K562 (cell line): ENCODE measurements around the gene HCN3. TPM values are rescaled to one million over a fixed set of nuclear protein-coding genes. Genes with fewer than 3 reads are reported as not detected.
A peak's percentile ranks its signal among the peaks of the same experiment; 100 is the strongest.

ENCODE experiments used
- CLOCK ChIP-seq: fragments of 250-450 bp; sonication (Bioruptor Pico); IDR thresholded peaks from 2 replicates; pipeline ENCODE4 v1.4.0; 2020; ENCODE audit warnings: mild to moderate bottlenecking, moderate library complexity, borderline replicate concordance
- CTCFL ChIP-seq: IDR thresholded peaks from 2 replicates; pipeline ENCODE4 v1.6.1; 2011; ENCODE audit warnings: borderline replicate concordance, low read depth, mild to moderate bottlenecking, moderate library complexity, low read length; ENCODE audit not compliant: insufficient read depth, poor library complexity, severe bottlenecking
- ERF ChIP-seq: fragments of 450-650 bp; formaldehyde crosslinking; IDR thresholded peaks from 2 replicates; pipeline ENCODE4 v1.4.0; 2020; ENCODE audit warnings: mild to moderate bottlenecking, mixed read lengths
- HEY1 ChIP-seq: fragments of 250-450 bp; sonication (Bioruptor Pico); IDR thresholded peaks from 2 replicates; pipeline ENCODE4 v1.5.0; 2020; ENCODE audit warnings: mild to moderate bottlenecking, moderate library complexity, borderline replicate concordance
- MECOM ChIP-seq: fragments of 250-450 bp; sonication (Bioruptor Pico); IDR thresholded peaks from 2 replicates; pipeline ENCODE4 v1.8.0; 2022; ENCODE audit warnings: inconsistent platforms
- NCOA2 ChIP-seq, 2 experiments: fragments of 450-650 bp; IDR thresholded peaks; 2 replicates each; pipeline ENCODE4 v1.6.1; 2018; ENCODE audit warnings: mild to moderate bottlenecking in 2 of 2, moderate library complexity in 1 of 2; ENCODE audit not compliant: partially characterized antibody in 2 of 2
- NRF1 ChIP-seq, 2 experiments: fragments of 450-650 bp; IDR thresholded peaks in 1 of 2; conservative IDR thresholded peaks in 1 of 2; 2 replicates each; pipeline ENCODE4 v1.6.1; 2014; ENCODE audit warnings: mild to moderate bottlenecking in 2 of 2
- PML ChIP-seq: IDR thresholded peaks from 2 replicates; pipeline ENCODE4 v1.6.1; 2012; ENCODE audit warnings: low read length, inconsistent platforms
- STAT5B ChIP-seq: fragments of 250-450 bp; sonication (Bioruptor Pico); IDR thresholded peaks from 2 replicates; pipeline ENCODE4 v1.8.0; 2021; ENCODE audit warnings: mild to moderate bottlenecking, inconsistent platforms
- ZC3H11A ChIP-seq: IDR thresholded peaks from 2 replicates; pipeline ENCODE4 v1.6.1; 2012; ENCODE audit warnings: low read depth, low read length, improper control_type of control experiment
- ZNF197 ChIP-seq: fragments of 200-800 bp; sonication (Bioruptor generic); IDR thresholded peaks from 2 replicates; pipeline ENCODE4 v1.6.1; 2016; ENCODE audit warnings: low read depth, missing genetic modification characterization, missing compliant biosample characterization
- ZNF224 ChIP-seq: sonication (generic); formaldehyde crosslinking; IDR thresholded peaks from 2 replicates; pipeline ENCODE4 v1.8.0; 2022; ENCODE audit warnings: mild to moderate bottlenecking, missing genetic modification reagents
- ZNF699 ChIP-seq: fragments of 250-450 bp; sonication (Bioruptor Pico); IDR thresholded peaks from 2 replicates; pipeline ENCODE4 v1.8.0; 2021; ENCODE audit warnings: mild to moderate bottlenecking, moderate library complexity; ENCODE audit not compliant: insufficient replicate concordance
- polyA plus RNA-seq, 8 experiments: library from polyadenylated mRNA; depleted of rRNA in 4 of 8; stranded (reverse) in 5 of 8; unstranded in 3 of 8; fragments of >200 nt; fragmentation: Nextera tagmentation in 2 of 8; fragmentation: Illumina TruSeq in 1 of 8; extraction: Ambion mirVana in 2 of 8; extraction: Trizol in 1 of 8; gene quantifications; 2 replicates each; pipeline versions ENCODE4 v1.2.1 to v1.2.3, GENCODE V29; 2011 to 2014; ENCODE audit warnings: inconsistent platforms in 1 of 8, missing spikeins in 1 of 8
- total RNA-seq, 7 experiments: library from RNA; depleted of rRNA in 6 of 7; stranded (reverse); fragments of >200 nt in 6 of 7; fragmentation: Illumina TruSeq in 2 of 7; extraction: Trizol in 2 of 7; gene quantifications; 2 replicates each; pipeline versions ENCODE4 v1.2.1 to v1.2.3, GENCODE V29; 2011 to 2021; ENCODE audit warnings: low replicate concordance in 1 of 7
- TF ChIP-seq, protein P1 (sequence below): sonication (generic); formaldehyde crosslinking; IDR thresholded peaks from 2 replicates; pipeline ENCODE4 v1.8.1; 2023; ENCODE audit warnings: missing genetic modification reagents, mild to moderate bottlenecking, borderline replicate concordance
- TF ChIP-seq, protein P2 (sequence below), 2 experiments: IDR thresholded peaks; 2 replicates each; pipeline ENCODE4 v1.6.1; 2011; ENCODE audit warnings: borderline replicate concordance in 1 of 2, control low read depth in 1 of 2, low read depth in 1 of 2, low read length in 1 of 2, mild to moderate bottlenecking in 1 of 2, mixed read lengths in 1 of 2, moderate library complexity in 1 of 2; ENCODE audit not compliant: insufficient read depth in 1 of 2, insufficient read length in 1 of 2, poor library complexity in 1 of 2, severe bottlenecking in 1 of 2; ENCODE audit errors: extremely low read depth in 1 of 2

The HCN3 gene
- total and polyA plus RNA-seq, 9 of the 15 experiments (the other 6 are each of a cell fraction or from before 2014, with no cell fraction given): 0.91 to 9.7 (median 3.9) TPM

GRCh38 chr1:155255243-155256007, 21.8 kb upstream of the HCN3 start, which contains the start of gene ENTREP3 (continued):
- no peak for TF ChIP-seq MECOM (CRISPR knock-in tag)
- no peak for TF ChIP-seq ZC3H11A
- TF ChIP-seq CLOCK (CRISPR knock-in tag): 0 out of 2 replicates have a peak, but pooled peaks have one; percentile 45
- TF ChIP-seq, protein P1, sequence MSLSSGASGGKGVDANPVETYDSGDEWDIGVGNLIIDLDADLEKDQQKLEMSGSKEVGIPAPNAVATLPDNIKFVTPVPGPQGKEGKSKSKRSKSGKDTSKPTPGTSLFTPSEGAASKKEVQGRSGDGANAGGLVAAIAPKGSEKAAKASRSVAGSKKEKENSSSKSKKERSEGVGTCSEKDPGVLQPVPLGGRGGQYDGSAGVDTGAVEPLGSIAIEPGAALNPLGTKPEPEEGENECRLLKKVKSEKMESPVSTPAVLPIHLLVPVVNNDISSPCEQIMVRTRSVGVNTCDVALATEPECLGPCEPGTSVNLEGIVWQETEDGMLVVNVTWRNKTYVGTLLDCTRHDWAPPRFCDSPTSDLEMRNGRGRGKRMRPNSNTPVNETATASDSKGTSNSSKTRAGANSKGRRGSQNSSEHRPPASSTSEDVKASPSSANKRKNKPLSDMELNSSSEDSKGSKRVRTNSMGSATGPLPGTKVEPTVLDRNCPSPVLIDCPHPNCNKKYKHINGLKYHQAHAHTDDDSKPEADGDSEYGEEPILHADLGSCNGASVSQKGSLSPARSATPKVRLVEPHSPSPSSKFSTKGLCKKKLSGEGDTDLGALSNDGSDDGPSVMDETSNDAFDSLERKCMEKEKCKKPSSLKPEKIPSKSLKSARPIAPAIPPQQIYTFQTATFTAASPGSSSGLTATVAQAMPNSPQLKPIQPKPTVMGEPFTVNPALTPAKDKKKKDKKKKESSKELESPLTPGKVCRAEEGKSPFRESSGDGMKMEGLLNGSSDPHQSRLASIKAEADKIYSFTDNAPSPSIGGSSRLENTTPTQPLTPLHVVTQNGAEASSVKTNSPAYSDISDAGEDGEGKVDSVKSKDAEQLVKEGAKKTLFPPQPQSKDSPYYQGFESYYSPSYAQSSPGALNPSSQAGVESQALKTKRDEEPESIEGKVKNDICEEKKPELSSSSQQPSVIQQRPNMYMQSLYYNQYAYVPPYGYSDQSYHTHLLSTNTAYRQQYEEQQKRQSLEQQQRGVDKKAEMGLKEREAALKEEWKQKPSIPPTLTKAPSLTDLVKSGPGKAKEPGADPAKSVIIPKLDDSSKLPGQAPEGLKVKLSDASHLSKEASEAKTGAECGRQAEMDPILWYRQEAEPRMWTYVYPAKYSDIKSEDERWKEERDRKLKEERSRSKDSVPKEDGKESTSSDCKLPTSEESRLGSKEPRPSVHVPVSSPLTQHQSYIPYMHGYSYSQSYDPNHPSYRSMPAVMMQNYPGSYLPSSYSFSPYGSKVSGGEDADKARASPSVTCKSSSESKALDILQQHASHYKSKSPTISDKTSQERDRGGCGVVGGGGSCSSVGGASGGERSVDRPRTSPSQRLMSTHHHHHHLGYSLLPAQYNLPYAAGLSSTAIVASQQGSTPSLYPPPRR (CRISPR knock-in tag): no peak
- TF ChIP-seq ZNF699 (CRISPR knock-in tag): no peak
- TF ChIP-seq CTCFL: peak; percentile 71
- TF ChIP-seq NCOA2 (IDR thresholded peaks at IDR 0.05; ENCODE audit: partially characterized antibody in 2 of 2): no peak
- no peak for TF ChIP-seq PML
- peak; percentile 53 to 56 for TF ChIP-seq NRF1 (conservative IDR thresholded peaks at IDR 0.05 in 1 of 2, IDR thresholded peaks at IDR 0.05 in 1 of 2)
- no peak for TF ChIP-seq HEY1 (CRISPR knock-in tag)
- TF ChIP-seq ERF: peak; percentile 72; the same call in 1 of the 2 replicates
- no peak for TF ChIP-seq ZNF197 (CRISPR knock-in tag)
- no peak for TF ChIP-seq STAT5B (CRISPR knock-in tag)
- TF ChIP-seq ZNF224 (CRISPR knock-in tag): no peak
- TF ChIP-seq, protein P2, sequence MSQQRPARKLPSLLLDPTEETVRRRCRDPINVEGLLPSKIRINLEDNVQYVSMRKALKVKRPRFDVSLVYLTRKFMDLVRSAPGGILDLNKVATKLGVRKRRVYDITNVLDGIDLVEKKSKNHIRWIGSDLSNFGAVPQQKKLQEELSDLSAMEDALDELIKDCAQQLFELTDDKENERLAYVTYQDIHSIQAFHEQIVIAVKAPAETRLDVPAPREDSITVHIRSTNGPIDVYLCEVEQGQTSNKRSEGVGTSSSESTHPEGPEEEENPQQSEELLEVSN (IDR thresholded peaks at IDR 0.05; ENCODE audit: borderline replicate concordance in 1 of 2, extremely low read depth in 1 of 2, insufficient read depth in 1 of 2, insufficient read length in 1 of 2, low read depth in 1 of 2, low read length in 1 of 2, poor library complexity in 1 of 2, severe bottlenecking in 1 of 2): peak; percentile 27 to 56
